NCI-H748 (cell line): ENCODE data around the gene GTPBP1.
A peak's percentile ranks its signal among the peaks of the same experiment; 100 is the strongest.

Source experiments
- DNase-seq: peaks from one replicate; lab custom pipeline; 2025; ENCODE audit not compliant: unreplicated experiment; lab: John Stamatoyannopoulos, UW

GTPBP1 gene

DNA sequence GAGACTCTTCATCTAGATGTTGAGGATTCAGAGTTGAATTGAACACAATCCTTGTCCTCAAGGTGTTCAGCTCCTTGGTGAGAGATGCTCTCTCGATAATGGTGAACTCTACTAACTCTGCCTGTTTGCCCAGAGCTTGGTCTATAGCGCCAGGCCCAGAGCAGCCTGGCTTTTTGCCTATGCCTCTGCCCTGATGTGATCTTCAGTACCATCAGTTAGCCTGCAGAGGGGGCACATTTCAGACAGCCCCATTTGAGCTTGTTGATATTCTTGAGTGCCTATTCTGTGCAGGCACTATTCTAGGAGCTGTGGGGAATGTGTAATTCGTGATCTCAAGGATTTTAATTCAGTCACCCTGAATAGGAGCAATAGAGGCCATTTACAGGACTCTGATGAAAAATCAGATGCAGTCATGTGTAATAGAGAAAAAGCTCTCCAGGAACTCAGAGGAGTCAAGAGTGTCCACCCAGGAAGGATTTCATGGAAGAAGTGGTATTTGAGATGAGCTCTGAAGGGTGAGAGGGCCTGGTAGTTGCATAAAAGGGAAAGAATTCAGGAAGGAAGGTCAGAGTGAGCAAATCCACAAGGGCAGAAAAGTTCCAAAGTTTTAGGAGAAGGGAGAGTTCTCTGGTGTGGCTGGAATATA, 19.3 kb downstream of the GTPBP1 start:
- peak; percentile 12 for DNase-seq

DNA sequence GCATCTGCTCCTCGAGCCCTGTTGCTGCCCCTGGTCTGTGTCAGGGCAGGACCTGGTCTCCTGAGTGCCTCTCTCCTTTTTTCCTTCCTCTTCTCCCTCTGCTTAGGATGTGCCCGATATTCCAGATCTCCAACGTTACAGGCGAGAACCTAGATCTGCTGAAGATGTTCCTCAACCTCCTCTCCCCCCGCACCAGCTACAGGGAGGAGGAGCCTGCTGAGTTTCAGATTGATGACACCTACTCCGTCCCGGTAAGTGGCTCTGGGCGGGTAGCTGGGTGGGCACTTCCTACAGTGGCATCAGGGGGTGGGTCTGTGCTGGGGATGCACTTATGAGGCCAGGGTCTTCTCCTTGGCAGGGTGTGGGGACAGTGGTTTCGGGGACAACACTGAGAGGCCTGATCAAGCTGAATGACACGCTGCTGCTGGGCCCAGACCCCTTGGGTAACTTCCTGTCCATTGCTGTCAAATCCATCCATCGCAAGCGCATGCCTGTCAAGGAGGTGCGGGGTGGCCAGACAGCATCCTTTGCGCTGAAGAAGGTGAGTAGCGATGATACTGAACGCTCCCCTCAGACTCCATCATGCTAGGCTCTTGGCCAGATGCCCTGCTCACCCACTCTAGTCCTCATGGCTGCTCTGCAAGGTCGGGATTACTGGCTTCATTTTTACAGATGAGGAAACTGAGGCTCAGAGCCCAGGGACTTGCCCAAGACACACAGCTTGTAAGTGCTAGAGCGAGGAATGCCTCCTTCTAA, 20.3 kb downstream of the GTPBP1 start:
- no peak for DNase-seq

GRCh38 chr22:38727123-38727522, 21.4 kb downstream of the GTPBP1 start:
- DNase-seq, result no peak

- no peak for DNase-seq
Observed at GRCh38 chr22:38727530-38728451, 22.0 kb downstream of the GTPBP1 start.

DNA sequence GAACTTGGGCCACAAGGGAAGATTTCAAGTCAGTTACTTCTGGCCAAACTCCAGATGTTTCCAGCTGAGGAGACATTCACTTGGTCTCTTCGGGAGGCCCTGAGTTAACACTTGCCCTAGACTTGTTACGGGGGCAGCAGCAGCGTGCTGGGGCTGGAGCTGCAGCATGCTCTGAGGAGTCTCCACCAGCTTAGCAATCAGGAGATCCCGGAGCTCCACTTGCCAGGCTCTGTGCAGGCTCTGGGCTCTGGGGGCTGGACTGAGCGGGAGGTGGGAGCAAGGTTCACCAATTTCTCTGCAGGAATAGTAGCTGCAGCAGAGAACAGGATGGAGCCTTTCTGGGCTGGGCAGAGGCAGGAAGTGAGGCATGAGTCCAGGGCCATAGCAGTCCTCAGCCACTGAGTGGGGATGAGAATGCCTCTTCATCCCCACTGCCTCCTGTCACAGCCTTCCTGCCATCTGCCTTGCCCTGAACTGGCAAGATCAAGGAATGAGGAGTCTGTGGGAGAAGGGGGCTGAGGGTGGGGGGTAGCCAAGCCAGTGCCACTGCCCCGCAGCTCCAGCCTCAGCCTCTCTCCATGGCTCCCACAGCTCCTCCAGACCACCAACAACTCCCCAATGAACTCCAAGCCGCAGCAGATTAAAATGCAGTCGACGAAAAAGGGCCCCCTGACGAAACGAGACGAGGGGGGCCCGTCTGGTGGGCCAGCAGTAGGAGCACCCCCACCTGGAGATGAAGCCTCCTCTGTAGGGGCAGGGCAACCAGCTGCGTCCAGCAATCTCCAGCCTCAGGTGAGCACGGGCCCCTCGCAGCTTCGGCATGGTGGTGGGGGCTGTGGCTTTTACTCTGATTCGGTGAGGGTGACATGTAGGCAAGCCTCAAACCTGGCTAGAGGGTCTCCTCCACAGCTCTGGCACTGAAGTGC, 23.4 kb downstream of the GTPBP1 start:
- DNase-seq, result no peak

- no peak for DNase-seq
Observed at GRCh38 chr22:38729946-38730345, 24.2 kb downstream of the GTPBP1 start.

DNA sequence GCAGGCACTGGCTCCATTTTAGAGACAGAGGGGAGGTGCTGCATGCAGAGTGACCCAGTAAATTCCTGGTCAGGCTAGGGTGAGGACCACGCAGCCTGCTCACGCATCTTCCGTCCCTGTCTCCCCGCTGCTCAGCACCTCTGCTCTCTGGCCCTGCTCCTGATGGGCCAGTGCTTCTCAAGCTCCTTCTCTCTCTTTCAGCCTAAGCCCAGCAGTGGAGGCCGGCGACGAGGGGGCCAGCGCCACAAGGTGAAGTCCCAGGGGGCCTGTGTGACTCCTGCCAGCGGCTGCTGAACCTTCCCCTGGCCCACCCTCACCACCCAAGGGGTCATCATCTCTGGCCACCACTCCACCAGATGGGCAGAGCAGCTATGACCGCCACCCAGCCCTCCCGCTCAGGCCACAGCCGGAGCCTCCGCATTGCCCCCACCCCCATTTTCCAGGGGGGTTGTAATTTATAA, 24.7 kb downstream of the GTPBP1 start:
- no peak for DNase-seq

DNA sequence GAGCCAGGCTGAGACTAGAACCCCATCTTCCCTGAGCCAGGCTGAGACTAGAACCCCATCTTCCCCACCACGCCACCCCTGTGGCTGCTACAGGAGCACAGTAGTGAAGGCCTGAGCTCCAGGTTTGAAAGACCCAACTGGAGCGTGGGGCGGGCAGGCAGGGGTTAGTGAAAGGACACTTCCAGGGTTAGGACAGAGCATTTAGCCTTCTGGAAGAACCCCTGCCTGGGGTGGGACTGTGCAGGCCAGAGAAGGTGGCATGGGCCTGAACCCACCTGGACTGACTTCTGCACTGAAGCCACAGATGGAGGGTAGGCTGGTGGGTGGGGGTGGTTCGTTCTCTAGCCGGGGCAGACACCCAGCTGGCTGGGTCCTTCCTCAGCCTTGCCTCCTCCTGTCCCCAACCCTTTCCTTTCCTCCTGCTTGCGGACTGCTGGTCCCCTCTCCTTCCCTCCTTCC, 26.0 kb downstream of the GTPBP1 start:
- DNase-seq, result no peak

DNA sequence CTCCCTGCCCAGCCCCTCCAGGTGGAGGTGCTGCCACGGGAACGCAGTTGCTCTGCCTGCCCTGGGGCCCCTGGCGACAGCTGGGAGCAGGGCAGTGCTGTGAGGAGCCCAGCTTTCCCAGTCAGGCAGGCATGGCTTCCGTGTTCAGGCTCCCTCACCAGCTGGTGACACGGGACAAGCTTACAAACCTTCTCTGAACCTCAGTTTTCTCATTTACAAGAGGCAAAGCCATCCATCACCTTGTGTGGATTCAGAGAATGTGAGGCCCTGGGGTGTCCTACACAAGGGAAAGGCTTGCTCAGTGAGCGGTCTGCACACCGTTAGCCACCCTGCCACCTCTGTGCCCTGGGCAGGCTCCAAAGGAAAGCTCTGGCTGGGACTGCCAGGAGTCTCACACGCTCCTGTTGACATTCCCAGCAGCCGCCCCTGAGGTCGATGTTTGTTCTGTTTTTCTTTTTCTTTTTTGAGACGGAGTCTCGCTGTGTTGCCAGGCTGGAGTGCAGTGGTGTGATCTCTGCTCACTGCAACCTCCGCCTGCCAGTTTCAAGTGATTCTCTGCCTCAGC, 26.6 kb downstream of the GTPBP1 start:
- no peak for DNase-seq

DNA sequence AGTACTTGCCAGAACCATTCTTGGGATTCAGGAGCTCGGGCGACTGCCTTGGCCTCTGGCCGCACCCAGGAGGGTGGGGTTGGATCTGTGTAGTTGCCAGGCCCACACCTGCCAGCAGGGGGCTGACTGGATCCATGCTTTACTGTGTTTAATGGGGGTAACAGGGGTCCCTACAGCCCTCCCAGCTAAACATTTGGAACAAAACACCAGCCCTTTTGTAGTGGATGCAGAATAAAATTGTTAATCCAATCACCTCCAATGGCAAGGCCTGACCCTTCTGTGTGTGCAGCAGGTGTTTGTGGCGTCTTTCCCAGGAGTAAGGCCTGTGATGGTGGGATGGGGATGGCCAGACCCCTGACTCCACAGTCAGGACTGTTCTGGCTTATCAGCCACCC, 27.6 kb downstream of the GTPBP1 start:
- peak; percentile 6 for DNase-seq

GRCh38 chr22:38733724-38734381, 28.1 kb downstream of the GTPBP1 start:
- no peak for DNase-seq

DNA sequence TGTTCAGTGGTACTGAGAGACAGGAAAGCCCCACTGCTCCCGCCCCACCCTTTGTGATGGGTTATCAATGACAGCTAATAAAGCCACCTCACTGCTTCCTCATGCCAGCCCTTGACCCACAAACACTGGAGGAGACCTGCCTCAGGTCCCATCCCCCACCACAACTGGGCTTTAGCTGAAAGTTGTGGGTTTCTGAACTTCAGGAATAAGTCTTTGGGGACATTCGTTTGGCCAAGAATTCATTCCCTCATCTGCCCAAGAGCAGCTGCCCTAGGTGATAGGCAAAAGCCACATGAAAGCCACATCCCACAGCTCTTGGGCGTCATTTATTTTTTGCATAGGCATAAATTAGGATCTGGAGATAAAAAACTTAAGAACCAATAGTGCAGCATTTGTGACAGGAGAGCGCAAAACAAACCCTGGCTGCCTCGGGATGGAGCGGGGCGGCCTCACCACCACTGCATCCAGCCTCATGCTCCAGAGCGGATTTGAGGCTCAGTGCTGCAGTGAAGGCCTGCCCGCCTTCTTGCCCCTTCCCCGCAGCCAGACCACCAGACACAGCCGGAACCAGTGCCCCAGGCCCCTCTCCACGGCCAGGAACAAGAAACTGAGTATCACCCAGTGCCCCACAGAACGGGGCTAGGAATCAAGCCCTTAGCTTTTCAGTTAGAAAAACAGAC, 28.8 kb downstream of the GTPBP1 start:
- DNase-seq, result no peak

GRCh38 chr22:38735126-38735464, 29.4 kb downstream of the GTPBP1 start:
- no peak for DNase-seq

- no peak for DNase-seq
Observed at GRCh38 chr22:38735465-38736256, 29.9 kb downstream of the GTPBP1 start.

GRCh38 chr22:38736257-38736570, 30.5 kb downstream of the GTPBP1 start:
- DNase-seq, result no peak

GRCh38 chr22:38737302-38738060, 31.7 kb downstream of the GTPBP1 start:
- no peak for DNase-seq

DNA sequence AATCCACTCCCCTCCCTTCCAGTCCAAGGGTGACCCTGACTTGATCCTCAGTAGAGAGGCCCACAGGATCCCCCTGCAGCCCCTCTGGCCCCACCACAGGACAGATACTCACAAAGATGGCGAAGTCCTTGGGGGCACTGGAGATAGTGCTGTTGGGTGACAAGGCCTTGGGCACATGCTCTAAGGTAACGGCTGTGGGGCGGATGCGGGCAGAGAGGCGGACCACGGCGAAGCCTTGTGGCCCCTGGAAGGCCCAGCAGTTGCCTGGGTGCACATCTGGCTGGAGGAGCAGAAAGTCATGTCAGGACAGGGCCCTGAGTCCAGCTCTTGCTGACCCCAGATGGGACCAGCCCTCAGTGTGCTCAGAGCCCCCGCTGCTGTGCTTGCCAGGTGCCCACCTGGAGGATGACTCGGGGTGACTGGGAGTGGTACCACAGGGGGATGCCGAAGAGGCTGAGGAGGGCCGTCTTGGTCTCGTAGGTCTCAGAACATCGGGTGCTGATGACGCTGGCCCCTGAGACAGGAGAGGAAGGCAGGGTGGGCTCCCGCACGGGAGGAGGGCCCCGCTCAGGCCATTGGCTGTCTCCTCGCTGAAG, 32.8 kb downstream of the GTPBP1 start:
- DNase-seq, result no peak
